Activated CD4-positive, alpha-beta T cell treated with anti-CD3 and anti-CD28 coated beads, Interleukin-10, Interleukin-2, amounts not matched to agents 100 ng/mL and 50 ng/mL, durations not matched to agents 16 hours and 8 hours (primary cell): ENCODE results near the gene KLF5.

ENCODE experiments used
- DNase-seq: peaks from one replicate; pipeline ENCODE4 v3.0.0-alpha.2; 2020

The KLF5 gene

DNA sequence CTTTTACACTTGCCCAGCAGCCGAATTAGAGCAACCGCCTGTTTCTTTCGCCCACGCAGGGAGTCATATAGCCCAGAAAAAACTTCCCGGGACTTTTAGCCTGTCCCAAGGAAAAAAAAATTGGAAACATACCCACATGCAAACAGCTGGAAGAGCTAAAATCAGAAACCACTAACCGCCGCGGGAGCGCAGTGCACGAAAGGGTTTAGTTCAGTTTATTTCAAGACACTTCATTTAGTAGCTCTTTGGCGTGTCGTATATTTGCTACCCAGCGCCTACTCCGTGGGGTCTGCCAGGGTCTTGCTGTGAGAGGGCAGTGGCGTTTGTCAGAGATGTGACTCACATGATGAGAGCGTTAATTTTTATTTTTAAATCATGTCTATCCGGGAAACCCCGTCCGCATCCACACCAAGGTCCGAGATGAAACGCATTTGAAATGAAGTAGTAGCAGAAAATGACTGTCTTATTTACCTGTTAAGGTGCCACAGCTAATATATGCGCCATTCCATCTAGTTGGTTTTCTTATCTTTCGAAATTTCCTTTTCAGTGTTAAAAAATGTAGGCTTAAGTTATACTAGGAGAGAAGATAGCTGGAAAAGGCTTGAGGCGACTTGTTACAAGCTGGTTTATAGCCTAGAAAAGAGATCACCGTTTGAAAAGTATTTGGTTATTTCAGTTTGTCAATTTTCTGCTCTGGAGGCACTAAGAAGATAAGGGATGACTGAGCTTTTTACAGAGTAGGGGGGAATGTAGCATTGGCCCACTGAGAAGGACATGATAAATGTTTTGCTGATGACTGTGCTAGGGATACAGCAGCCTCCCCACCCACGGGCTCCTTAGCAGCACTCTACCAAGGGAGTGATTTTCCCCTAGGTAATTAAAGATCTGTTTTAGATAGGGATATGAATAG is 1.7 kb downstream of the KLF5 start:
- no peak for DNase-seq

DNA sequence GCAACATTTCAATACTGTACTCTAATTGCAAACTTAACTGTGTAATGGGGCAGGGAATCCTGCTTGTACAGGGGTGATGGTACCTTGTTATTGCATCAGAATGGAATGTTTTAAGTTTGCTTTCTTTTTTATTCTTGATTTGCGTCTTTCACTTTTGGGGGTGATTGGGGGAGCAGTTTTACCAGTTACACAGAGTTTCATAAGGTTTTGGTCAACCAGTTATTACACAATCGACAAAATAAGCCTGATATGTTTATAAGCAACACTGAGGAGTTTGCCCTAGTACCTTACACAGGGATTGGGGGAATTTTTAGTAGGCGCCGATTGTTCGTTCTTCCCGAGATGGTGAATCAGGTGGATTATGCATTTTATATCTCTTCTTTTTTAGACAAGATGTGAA is 2.7 kb downstream of the KLF5 start:
- no peak for DNase-seq

DNA sequence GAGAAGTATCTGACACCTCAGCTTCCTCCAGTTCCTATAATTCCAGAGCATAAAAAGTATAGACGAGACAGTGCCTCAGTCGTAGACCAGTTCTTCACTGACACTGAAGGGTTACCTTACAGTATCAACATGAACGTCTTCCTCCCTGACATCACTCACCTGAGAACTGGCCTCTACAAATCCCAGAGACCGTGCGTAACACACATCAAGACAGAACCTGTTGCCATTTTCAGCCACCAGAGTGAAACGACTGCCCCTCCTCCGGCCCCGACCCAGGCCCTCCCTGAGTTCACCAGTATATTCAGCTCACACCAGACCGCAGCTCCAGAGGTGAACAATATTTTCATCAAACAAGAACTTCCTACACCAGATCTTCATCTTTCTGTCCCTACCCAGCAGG is 3.1 kb downstream of the KLF5 start:
- DNase-seq, result no peak

DNA sequence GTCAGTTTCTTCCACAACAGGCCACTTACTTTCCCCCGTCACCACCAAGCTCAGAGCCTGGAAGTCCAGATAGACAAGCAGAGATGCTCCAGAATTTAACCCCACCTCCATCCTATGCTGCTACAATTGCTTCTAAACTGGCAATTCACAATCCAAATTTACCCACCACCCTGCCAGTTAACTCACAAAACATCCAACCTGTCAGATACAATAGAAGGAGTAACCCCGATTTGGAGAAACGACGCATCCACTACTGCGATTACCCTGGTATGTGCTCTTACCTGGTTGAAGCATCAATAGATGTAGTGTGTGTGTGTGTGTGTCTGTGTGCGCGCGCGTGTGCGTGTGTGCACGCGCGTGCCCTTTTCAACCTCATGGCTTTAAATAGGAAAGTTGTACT is 3.7 kb downstream of the KLF5 start:
- no peak for DNase-seq

DNA sequence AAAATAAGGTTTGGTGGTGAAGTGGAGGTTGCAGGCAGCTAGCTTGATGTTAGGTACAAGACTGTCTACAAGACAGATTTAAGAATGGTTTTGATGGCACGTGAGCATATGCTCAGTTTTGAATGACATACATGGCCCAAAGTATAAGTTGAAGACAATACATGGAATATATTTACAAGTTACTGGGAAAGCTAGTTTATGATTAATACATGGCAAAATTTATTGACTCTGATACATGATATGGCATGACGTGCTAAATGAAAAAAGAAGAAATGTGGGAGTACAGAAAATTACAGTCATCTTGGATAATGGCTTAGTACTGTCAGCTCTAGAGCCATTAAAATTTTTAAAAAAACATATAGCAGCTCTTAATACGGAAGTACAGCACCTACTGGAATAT is 4.4 kb downstream of the KLF5 start:
- no peak for DNase-seq

DNA sequence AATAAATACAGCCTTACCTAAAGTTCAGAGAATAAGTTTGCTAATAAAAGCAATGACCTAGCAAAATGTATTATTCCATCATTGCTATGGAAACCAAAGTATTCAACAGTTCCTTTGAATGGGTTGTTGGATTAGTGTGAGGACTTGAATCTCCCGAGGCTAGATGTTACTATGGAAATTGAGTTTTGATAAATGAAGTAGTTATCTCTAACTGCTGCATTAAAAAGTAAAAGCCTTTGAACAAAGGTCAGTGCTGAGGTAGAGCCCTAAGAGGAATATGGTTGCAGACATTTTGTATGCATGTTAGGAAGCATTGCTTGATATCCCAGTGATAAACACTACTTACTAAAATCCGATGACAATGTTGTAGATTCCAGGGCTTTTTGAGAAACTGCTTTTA is 6.2 kb downstream of the KLF5 start:
- no peak for DNase-seq

DNA sequence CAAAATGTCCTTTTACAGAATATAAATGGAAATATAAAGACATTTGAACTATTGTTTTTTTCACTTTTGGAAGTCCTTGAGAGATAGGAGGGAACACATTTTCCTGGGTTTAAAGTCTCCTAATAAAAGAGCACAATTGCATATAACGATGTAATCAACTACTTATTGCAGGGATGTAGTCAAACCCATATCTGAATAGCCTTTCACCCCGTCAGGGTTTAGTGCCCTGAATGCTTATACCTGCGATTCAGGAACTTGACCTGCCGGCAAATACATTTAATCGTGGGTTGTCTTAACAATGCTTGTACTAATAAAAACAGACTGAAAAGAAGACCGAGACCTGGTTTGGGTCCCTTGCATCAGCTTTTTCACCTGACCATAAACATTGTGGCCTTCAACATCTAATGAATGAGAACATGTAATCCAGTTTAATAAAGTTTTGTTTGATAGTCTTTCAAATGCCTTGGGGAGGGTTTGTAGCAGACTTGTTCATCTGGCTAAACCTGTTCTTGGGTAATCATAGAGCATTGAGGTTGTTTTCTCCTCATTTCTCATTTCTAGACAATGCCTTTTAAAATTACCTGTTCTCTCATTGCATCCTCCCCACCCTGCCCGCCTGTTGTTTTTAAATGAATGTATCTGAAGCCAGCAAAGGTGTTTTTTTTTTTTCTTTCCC is 7.0 kb downstream of the KLF5 start:
- no peak for DNase-seq

DNA sequence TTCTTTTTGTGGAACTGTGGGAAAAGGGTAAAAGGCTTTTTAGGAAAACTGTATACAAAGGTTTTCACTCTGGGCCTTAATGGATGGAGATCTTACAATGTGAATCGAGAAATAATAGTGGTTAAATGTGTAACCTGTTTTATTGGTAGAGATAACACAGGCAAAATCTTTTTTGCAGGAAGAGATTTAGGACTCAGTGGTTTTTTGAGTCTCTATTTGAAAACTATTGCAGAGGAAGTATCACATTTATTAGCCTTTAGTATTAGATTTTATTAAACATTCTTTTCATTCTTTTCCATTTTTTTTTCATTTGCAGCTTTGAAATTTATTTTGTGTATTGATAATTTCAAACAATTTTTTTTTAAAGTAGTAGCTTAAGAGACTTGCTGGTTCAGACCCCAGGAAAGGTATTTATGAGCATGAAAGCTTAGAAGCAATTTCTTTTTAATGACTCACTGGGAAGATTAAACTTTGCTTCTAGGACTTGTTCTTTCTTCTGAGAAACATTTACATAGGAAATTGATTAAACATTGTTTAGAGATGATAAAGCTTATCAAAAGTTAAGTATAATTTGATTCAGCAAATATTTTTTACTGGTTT is 10.5 kb downstream of the KLF5 start:
- DNase-seq, result no peak

DNA sequence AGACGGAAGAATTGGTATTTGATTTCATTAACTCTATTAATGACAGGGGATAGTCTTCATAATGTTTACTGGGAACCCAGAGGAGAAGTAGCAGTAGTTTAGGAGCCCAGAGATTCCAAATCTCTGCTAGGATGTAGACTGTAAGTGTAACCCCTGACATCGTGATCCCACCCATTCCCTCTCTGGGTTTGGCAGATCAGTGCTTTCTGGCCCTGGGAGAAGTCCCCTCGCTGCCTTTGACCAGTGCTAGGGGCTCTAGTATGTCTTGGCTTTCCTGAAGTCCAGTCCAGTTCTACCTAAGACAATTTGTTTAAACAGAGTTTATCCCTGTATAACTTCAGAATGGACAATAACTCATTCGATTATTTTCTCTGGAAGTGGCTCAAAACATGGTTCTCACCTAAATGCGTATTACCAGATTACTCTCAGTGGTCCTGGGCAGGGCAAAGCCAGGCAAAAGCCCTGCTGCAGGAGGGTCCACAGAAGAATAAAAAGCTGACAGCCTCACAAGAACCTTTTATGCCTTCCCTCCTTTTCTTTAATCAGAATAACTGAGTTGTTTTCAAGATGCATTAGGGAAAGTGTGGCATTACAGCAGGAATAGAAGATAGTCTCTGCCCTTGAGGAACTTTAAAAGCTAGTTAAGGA is 11.8 kb downstream of the KLF5 start:
- no peak for DNase-seq

DNA sequence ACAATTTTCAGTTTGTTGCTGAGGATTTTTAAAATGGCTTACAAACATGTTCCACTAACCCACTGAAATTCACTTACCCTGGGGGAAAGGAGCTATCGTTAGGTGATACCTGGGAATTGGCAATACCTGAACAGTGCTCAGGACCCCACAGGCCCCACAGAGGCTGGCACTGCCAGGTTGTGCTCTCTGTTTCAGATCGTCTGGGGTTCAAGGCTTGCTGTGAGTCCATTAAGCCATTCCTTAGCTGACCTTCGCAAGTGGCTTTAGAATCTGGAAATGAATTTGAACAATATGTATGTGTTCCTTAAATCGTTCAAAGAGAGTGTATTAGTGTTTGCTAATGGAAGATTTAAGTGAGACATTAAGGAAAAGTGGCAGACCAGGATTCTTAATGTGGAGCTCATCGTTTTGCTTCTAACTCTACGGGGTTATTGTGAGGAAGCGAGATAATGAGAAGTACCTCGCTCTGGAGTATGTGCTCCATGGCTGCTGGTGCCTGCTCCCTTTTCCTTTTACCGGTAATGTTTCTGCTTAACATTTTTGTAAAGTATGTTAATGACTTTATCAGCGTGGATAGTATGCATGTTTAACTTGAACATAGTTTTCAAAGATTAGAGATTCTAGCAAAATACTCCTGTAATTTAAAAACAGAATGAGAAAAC is 13.6 kb downstream of the KLF5 start:
- DNase-seq, result no peak

DNA sequence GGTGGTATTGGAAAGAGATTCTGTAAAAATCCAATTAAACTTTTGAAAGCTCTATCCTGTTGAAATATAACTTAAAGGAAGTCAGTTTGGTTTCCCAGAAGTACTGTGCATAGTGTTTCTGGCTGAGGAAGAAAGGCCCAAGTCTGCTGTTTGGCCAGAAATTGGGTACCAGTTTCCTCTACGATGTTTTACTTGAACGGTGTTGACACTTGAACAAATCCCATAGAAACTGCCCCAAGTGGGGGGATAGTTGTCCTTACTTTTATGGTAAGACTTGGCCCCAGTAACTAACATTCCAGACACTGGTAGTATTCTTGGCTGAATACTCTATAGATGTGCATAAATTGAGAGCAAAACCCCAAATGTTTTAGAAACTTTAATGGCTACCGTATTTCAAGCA is 14.2 kb downstream of the KLF5 start:
- no peak for DNase-seq

DNA sequence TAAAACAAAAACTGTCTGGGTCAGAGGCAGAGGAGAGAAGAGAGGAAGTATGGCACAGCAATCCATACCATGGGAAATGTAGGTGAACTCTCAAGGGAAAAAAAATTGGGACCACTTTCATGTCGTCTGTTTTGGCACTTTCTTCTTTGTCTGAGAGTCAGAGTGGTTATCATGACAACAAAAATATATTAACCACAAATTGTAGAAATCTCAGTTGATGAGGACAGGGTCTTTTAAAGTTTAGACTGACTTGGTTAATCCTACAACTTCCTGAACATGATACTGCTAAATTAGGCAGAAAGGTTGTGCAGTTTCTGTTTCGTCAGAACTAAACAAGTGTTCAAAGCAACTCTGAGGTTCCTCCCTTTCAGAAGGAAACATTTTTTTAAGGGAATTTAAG is 15.2 kb downstream of the KLF5 start:
- DNase-seq, result no peak

DNA sequence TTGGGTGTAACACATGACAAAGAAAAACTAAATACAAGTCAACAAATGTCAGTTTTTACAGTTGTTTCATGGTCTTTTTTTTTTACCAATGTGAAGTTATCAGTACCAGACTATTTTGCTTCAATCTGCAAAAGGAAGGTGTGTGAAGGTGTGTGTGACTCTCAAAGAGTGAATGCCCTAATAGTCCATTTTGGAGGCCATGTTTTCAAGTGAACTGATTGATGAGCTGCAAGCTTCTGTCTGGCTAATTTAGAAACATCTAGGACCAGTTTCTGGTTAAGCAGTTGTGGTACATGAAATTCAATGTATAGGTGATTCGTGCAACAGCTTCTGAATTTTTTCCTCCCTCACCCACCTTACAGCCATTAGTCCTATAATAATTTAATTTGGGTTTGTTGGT is 16.1 kb downstream of the KLF5 start:
- no peak for DNase-seq

DNA sequence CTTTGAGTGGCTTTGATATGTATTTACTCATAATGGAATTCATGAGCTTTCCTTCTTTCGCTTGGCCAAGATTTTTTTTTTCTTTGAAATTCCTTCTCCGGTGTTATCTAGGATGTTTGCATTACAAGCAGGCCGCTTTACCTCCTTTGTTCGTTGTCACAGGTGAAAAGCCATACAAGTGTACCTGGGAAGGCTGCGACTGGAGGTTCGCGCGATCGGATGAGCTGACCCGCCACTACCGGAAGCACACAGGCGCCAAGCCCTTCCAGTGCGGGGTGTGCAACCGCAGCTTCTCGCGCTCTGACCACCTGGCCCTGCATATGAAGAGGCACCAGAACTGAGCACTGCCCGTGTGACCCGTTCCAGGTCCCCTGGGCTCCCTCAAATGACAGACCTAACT is 16.7 kb downstream of the KLF5 start:
- DNase-seq, result no peak

DNA sequence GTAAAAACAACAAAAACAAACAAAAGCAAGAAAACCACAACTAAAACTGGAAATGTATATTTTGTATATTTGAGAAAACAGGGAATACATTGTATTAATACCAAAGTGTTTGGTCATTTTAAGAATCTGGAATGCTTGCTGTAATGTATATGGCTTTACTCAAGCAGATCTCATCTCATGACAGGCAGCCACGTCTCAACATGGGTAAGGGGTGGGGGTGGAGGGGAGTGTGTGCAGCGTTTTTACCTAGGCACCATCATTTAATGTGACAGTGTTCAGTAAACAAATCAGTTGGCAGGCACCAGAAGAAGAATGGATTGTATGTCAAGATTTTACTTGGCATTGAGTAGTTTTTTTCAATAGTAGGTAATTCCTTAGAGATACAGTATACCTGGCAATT is 17.1 kb downstream of the KLF5 start:
- no peak for DNase-seq

DNA sequence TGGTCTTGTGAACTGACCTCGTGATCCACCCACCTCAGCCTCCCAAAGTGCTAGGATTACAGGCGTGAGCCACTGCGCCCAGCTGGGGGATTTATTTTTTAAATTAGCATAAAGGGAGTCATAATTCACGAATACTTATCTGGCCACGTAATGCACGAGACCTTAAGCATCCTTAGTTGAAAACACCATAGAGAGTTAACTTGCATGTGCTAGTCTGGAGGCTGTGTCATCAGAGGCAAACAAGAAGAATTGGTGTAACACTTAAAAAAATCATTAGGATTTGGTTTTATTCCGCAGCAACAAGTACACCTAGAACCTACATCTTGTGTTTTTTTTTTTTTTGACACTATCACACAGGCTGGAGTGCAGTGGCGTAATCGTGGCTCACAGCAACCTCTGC is 19.1 kb downstream of the KLF5 start:
- DNase-seq, result no peak

DNA sequence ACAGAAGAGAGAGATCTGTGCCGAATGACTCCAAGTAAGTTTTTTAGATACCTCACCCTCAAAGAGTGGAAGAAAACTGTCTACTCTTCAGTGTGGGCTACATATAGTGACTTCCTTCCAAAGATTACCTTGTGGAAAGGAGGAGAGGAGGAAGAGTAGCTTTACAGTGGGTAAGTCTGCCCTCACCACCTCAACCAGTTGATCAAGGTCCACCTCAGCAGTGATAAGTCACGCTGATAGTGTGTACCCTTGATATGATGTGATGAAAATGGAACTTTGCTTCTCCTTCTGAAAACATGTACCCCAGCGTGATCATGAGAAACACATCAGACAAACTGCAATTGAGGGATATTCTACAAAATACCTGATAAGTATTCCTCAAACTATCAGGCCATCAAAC is 20.6 kb downstream of the KLF5 start:
- DNase-seq, result no peak

DNA sequence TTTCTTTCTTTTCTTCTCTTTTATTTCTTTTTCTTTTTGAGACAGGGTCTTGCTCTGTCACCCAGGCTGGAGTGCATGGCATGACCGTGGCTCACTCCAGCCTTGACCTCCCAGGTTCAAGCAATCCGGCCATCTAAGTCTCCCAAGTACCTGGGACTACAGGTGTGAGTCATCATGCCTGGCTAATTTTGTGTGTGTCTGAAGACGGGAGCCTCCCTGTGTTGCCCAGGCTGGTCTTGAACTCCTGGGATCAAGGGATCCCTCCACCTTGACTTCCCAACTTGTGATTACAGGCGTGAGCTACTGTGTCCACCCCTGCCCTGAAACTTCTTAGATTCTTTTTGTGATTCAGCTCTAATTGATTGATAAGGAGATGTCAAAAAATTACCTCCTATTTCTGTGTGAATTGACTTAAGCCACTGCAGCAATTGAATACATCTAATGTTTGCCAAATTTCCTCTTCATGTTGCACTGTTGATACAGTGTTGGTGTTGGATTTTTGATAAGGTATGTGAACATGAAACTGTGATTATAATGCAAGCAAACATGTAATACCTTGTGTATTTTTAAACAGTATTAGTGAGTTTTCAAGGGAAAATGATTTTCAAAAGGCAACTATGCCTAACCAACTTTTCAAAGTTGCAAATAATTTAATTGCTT is 22.6 kb downstream of the KLF5 start:
- DNase-seq, result no peak

DNA sequence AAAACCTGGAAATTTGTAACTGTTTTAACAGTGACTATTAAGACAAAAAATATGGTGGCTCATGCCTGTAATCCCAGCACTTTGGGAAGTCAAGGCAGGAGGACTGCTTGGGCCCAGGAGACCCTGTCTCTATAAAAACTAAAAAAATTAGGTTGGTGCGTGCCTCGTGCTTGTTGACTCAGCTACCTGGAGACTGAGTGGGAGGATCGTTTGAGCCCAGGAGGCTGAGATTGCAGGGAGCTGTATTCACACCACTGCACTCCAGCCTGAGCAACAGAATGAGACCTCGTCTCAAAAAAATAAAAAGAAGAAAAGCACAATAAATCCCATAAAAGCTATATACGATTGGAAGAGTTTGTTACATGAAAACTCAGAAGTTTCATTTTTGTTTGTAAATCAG is 23.7 kb downstream of the KLF5 start:
- DNase-seq, result no peak

DNA sequence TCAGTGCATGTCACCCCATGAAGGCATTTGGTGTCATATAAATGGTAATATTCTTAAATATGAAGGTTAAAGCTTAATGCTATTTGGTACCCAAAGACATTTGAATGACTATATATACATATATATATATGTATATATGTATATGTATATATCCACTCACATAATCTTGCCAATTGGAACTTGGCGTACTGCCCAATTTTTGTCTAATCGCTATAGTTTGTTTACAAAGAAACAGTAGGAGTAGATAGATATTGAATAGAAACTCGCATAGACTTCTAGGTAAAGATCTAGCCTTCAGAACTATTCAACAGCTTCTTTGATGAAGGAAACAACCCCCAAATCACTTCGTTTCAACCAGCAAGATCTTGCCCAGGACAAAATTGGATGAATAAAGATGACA is 24.1 kb downstream of the KLF5 start:
- DNase-seq, result no peak

DNA sequence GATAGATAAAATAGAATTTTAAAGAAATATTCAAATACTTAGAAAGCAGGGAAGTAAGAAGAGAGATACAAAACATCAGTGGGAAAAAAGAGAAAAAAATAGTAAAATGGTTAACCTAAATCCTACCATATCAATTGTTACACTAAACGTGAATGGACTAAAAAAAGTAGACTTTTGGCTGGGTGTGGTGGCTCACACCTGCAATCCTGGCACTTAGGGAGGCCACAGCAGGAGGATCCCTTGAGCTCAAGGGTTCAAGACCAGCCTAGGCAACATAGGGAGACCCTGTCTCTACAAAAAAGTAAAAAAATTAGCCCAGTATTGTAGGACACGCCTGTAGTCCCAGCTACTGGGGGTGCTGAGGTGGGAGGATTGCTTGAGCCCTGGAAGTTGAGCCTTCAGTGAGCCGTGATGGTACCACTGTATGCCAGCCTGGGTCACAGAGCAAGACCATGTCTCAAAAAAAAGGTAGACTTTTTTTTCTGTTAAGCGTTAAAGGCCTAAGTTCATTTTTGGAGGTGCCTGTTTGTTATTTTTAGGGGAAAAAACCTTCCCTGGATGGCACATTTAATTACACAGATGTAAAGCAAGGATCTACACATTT is 29.6 kb downstream of the KLF5 start:
- no peak for DNase-seq

DNA sequence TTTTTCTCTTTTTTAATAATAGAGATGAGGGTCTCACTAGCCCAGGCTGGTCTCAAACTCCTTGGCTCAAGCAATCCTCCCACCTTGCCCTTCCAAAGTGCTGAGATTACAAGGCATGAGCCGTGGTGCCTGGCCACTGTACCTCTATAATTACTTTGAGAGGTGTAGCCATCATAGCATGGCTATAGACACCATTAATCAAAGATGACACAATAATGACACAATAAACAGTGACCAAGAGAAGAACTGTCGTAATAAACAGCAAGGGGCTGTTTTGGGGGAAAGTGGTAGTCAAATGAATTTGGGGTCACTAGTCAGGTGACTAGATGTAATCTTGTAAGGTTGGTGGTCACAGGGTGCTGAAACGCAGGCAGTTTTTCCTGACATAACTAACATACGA is 30.4 kb downstream of the KLF5 start:
- no peak for DNase-seq
